Activated CD4-positive, alpha-beta T cell treated with anti-CD3 and anti-CD28 coated beads for 24 hours (primary cell): Measurements from ENCODE around the gene PPM1M.

Experiments
- DNase-seq, 2 donors: peaks; one replicate each; pipeline ENCODE4 v3.0.0-alpha.2; 2020; ENCODE audit warnings: low read depth in 2 of 2

The PPM1M gene

GRCh38 chr3:52216585-52217408 lies 28.8 kb upstream of the PPM1M start:
- DNase-seq, result no peak

DNA sequence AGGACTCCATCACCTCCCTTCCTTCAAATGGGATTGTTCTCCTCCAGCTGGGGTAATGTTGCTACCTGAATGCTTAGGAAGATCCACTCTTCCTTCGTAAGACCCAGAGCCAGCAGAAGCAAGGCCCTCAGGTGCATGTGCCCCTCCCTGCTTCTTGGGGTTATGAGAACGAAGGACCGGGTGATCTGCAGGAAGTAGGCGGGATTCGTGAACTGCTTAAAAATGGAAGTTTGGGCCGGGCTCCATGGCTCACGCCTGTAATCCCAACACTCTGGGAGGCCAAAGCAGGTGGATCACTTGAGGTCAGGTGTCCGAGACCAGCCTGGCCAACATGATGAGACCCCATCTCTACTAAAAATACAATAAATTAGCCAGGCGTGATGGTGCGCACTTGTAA lies 28.2 kb upstream of the PPM1M start:
- DNase-seq, result no peak

- no peak for DNase-seq
Measured at GRCh38 chr3:52218026-52218425, 27.5 kb upstream of the PPM1M start.

- DNase-seq, result no peak
Measured at GRCh38 chr3:52218454-52218853, 27.1 kb upstream of the PPM1M start.

GRCh38 chr3:52218937-52219650 lies 26.5 kb upstream of the PPM1M start:
- DNase-seq, result no peak

- peak; percentile 84 to 91 for DNase-seq
Measured at GRCh38 chr3:52220380-52221026, 25.1 kb upstream of the PPM1M start.

DNA sequence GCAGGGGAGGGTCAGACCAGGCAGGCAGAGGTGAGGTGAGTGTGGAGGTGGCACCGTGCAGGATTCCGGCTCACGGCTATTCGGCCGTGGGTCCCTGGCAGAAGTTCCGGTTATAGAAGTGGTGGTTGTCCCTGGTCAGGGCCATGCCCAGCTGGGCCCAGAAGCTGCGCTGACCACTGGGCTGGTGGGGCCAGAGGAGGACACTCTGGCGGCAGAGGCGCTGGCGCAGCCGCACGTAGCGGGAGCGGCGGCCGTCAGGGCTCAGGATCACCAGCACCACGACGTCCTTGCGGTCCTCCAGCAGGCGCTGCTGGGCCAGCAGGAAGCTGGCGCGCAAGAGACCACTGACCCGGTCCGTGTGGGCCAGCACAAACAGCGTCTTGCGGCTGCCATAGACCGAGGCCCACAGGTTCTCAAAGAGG lies 24.4 kb upstream of the PPM1M start:
- no peak for DNase-seq

- DNase-seq, result no peak
Measured at GRCh38 chr3:52221563-52222318, 23.8 kb upstream of the PPM1M start.

- DNase-seq, result no peak
Measured at GRCh38 chr3:52222319-52223221, 23.0 kb upstream of the PPM1M start.

GRCh38 chr3:52223449-52224408 lies 21.8 kb upstream of the PPM1M start:
- no peak for DNase-seq

GRCh38 chr3:52225452-52226228 lies 19.9 kb upstream of the PPM1M start, which contains the start of gene TLR9:
Gene TLR9, minus strand, starts transcription at chr3:52225645. Its CDS starts 116 bp downstream, at chr3:52225529.
- no peak for DNase-seq

DNA sequence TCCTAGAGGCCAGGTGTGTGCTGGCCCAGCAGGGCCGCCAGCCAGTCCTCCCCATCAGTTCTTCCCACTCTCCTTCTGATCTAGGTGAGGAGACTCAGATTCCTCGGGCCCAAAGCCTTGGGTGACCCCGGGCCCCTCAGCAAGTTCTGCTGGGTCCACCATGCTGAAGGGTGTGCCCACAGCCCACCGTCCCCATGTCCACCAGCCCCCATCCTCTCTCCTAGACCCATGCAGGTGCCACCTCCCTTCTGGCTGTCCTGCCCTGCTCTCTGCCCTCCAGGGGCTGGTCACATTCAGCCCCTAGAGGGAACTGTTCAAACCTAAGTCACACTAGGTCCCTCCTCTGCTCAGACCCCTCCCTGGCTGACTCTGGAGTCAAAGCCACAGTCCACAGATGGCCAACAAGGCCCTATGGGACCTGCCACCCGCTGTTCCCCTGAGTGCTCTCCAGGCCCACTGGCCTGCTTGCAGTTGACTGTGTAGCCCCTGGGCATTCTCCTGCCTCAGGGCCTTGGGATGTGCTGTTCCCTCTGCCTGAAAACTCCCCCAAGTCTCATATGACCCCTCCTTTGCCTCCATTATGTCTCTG lies 19.2 kb upstream of the PPM1M start:
- no peak for DNase-seq

GRCh38 chr3:52227117-52227516 lies 18.4 kb upstream of the PPM1M start:
- DNase-seq, result no peak

- no peak for DNase-seq
Measured at GRCh38 chr3:52227766-52228165, 17.8 kb upstream of the PPM1M start.

DNA sequence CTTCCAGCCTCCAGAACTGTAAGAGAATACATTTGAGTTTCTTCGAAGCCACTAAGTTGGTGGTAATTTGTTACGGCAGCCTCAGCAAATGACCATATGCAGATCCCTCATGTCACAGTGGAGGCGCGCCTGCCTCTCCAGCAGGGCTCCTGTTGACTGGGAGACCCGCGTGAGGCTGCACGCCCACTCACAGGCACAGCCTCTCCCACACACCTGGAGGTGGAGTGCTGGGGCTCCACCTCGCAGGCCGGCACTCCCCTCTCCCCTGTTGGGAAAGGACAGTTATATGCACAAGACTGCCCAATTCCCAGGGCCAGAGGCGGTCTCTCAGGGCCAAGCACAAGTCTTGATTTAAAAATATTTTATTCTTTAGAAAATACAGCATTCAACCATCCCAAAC lies 17.3 kb upstream of the PPM1M start:
- no peak for DNase-seq

GRCh38 chr3:52228751-52229291 lies 16.7 kb upstream of the PPM1M start:
- no peak for DNase-seq

- DNase-seq, result no peak
Measured at GRCh38 chr3:52229656-52230055, 15.9 kb upstream of the PPM1M start.

- DNase-seq, result no peak
Measured at GRCh38 chr3:52230461-52230860, 15.1 kb upstream of the PPM1M start.
